GM19025 (cell line): ENCODE measurements around the gene KCNJ1.

Experiments used
- ATAC-seq: cut with Tn5 transposase; IDR thresholded peaks from one replicate; pipeline ENCODE4 v1.9.1; 2021; ENCODE audit warnings: mild to moderate bottlenecking, low read depth, moderate library complexity; ENCODE audit not compliant: unreplicated experiment

KCNJ1 gene

DNA sequence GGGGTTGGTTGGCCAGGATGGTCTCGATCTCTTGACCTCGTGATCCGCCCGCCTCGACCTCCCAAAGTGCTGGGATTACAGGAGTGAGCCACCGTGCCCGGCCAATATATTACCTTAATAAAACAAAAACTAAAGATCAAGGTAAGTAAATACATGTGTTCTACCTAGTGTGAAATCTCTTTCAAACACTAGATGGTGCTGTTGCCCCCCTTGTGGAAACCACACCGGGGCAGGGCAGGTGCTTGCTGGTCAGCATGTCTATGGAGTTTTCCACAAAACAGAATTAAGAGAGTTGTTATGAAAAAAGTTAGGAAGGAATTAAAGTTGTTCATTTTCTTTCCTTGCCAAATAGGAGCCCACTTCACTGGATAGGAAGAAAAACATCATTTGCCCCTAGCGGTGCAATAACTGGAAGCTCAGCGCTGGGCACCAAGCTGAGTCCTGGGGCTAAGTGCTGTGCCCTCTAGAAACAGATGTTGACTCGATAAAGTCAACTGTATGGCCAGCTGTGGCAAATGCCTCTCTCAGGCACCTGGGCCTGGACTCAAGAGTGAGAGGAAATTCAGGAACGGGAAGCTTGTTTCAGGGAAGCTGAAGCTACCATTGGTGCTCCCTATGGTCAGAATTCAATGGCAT, 17.7 kb upstream of the KCNJ1 start:
- ATAC-seq: peak; percentile 78

DNA sequence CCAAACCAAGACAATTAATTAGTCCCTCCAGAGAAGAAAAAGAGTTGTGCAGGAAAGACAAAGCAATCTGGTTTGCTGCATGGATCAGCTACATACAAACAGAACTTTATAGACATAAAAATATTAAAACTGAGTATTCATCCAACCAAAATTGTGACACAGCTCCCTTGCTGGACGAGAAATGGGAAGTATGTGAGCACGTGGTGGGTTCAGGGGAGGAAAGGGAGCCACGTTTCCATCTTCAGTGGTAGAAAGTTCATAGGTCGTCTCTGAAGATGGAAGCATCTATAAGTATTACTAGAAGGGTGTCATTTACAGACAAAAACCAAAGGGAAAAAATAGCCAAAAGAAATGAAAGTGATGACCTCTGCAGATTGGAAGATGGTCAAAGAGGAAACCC, 17.0 kb upstream of the KCNJ1 start:
- ATAC-seq: no peak

- no peak for ATAC-seq
Measured at GRCh38 chr11:128882451-128882850, 15.4 kb upstream of the KCNJ1 start.

DNA sequence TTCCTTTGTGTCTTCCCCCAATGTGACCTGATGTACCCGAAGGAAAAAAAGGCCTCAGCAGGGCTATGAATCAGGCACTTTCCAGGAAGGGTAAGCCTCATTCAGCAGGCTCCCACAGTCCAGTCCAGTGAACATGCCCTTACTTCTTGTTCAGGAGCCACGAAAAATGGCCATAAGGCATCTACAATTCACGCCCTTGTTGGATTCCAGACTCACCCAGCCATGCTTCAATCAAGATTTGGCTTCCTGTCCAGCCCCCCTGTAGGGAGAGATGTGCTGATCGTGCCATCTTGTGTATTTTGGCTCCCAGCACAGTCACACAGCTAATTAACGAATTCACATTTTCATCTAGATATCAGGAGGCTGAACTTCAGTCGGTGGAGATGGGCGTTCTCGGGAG, 14.1 kb upstream of the KCNJ1 start:
- ATAC-seq: no peak

GRCh38 chr11:128879817-128880216, 12.7 kb upstream of the KCNJ1 start:
- no peak for ATAC-seq

DNA sequence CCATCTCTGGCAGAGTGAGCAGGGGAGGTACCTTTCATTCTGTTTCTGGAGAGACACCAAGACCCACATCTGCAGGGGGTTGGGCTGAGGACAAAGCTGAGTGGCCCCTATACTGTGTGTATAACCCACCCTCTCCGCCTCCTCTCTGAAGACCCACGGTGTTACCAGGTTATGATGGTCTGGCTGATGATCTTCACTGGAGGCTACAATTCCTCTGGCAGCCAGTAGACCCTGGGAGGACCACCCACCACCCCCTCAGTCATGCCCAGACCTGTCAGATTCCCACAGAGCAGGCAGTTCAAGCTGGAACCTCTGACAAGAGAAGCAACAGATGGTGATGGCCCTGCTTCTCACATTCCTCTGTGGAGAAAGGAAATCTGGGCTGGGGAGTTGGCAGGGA, 11.4 kb upstream of the KCNJ1 start:
- ATAC-seq: no peak

- no peak for ATAC-seq
Measured at GRCh38 chr11:128877726-128878125, 10.6 kb upstream of the KCNJ1 start.

GRCh38 chr11:128876133-128876650, 9.1 kb upstream of the KCNJ1 start:
- no peak for ATAC-seq

- ATAC-seq: no peak
Measured at GRCh38 chr11:128874427-128874826, 7.3 kb upstream of the KCNJ1 start.

GRCh38 chr11:128872594-128872993, 5.5 kb upstream of the KCNJ1 start:
- no peak for ATAC-seq

DNA sequence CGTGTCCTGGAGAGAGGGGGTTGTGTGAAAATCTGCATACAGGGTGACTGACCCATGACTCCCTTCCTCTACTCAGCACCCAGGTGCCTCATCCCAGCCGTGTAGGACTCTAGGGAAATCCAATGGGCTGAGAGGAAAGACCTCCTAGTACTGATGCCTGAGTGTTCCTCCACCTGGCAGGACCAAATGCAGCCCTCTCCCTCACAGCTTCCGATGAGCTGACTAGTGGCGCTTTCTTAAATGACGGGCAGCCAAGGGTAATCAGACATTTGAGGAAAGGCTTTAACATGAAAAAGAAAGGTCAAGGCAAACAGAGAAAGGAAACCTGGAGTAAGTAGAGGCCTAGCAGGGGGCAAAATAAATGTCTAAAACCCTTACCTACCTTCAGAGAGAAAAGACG, 5.0 kb upstream of the KCNJ1 start:
- ATAC-seq: no peak

DNA sequence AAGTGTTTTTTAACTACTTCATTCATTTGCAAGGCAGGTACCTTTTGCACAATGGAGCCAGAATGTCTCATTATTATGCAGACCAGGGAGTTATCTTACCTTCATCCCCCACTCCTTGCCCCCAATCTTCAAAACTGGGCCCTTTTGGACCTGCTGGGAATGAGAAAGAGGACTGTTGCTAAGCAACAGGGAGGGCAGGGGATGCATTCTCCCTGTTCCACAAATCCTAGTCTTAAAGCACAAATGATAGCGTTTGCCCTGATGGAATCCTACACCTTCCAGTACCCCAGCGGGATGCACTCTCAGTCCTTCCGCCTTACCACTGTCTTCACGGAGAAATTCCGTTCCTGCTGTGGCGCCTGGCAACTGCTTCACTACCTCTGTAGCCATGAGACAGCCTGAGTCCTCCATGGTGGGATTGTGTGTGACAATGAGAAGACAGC, 4.1 kb upstream of the KCNJ1 start:
- ATAC-seq: no peak

GRCh38 chr11:128868841-128869671, 2.0 kb upstream of the KCNJ1 start:
- ATAC-seq: no peak

GRCh38 chr11:128865490-128865889, 1.6 kb downstream of the KCNJ1 start:
- ATAC-seq: no peak

GRCh38 chr11:128862908-128863660, 4.0 kb downstream of the KCNJ1 start:
- no peak for ATAC-seq

DNA sequence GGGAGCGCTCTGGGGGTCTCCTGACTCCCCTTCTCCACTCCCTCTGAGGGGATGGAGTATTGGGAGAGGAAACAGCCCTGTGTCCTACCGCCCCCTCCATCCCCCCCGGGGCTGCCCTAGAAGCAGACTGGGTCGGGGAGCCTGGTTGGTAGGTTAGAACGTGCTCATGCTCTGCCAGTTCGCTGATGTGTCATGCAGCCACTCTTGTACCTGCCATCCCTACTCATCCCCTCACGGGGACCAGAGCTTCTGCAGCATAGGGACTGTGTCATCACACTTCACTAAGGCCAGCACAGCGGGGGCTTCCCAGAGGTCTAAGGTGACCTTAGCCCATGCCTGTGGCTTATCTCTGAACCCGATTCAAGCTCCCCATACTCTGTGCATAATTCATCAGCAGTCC, 4.7 kb downstream of the KCNJ1 start:
- no peak for ATAC-seq

GRCh38 chr11:128860571-128861361, 6.3 kb downstream of the KCNJ1 start:
- ATAC-seq: no peak

GRCh38 chr11:128859563-128860441, 7.3 kb downstream of the KCNJ1 start:
- peak; percentile 86 for ATAC-seq

DNA sequence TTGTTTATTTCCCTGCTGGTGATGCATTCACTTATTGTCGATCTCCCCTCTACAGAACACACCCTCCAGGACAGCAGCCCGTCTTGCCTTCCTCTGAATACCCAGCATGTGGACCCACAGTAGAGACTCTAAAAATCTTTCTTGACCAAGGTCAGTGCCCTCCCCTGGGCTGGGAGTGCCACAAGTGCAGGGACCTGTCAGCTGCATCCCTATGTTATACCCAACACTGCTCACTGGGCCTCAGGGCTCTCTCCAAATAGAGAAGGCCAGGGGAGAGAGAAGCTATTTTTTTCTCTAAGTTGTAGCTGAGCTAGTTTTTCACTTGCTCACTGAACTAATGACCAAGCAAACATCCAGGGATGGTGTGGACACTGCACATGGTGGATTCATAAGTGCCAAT, 9.8 kb downstream of the KCNJ1 start:
- no peak for ATAC-seq
